GM13976 (cell line): ENCODE data around the gene DYDC2.

Source experiments
- DNase-seq: peaks from one replicate; pipeline ENCODE4 v3.0.0; 2012; ENCODE audit warnings: low spot score
- in situ Hi-C: fragments of 300-500 bp; cut with MboI; formaldehyde crosslinking; loops from one replicate; pipeline ENCODE4 v1.12.0; 2022; ENCODE audit warnings: low sequenced_read_pairs, mixed read lengths, inconsistent platforms; ENCODE audit not compliant: unreplicated experiment
- TF ChIP-seq, protein P1 (sequence below): IDR thresholded peaks from 2 replicates; pipeline ENCODE4 v1.5.1; 2012; ENCODE audit warnings: borderline replicate concordance, mild to moderate bottlenecking; ENCODE audit not compliant: insufficient read depth; ENCODE audit errors: extremely low read depth, missing control alignments, control extremely low read depth

Gene DYDC2

DNA sequence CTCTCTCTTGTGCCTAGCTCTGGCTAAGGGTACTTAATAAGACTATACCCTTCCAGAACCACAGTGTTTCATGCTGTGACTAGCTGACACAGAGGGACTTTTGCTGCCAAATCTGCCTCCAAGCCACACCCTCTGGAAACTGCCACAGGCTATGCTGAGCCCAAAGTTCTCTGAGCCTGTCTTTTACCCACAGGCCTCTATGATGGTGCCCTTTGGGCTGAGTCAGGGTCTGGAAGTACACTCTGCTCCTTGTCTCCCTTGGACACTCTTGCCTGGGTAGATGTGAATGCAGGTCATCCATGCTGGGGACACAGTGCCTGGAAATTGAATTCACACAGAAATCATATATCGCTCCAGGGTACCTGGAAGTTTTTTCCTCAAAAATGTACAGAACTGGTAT, 22.6 kb upstream of the DYDC2 start:
- DNase-seq, result no peak
- in situ Hi-C loops, result no loop called here
- TF ChIP-seq, protein P1, sequence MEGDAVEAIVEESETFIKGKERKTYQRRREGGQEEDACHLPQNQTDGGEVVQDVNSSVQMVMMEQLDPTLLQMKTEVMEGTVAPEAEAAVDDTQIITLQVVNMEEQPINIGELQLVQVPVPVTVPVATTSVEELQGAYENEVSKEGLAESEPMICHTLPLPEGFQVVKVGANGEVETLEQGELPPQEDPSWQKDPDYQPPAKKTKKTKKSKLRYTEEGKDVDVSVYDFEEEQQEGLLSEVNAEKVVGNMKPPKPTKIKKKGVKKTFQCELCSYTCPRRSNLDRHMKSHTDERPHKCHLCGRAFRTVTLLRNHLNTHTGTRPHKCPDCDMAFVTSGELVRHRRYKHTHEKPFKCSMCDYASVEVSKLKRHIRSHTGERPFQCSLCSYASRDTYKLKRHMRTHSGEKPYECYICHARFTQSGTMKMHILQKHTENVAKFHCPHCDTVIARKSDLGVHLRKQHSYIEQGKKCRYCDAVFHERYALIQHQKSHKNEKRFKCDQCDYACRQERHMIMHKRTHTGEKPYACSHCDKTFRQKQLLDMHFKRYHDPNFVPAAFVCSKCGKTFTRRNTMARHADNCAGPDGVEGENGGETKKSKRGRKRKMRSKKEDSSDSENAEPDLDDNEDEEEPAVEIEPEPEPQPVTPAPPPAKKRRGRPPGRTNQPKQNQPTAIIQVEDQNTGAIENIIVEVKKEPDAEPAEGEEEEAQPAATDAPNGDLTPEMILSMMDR, result no peak

DNA sequence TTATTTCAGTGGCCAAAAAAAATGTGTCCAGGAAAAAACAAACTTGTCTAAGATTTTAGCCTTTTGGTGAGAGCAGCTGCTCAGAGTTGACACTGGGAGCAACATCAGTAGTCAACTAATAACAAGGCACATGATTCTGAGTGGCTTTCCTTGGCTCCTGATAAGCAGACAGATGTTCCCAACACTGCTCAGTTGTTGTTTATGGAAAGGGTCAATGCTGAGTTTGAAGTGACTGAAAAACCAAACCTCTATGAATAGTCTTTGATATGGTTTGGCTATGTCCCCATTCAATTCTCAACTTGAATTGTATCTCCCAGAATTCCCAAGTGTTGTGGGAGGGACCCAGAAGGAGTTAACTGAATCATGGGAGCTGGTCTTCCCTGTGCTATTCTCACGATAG, 12.3 kb upstream of the DYDC2 start:
- TF ChIP-seq, protein P1, result no peak
- in situ Hi-C loops, result no loop called here
- DNase-seq, result no peak

GRCh38 chr10:80344912-80345311, 11.7 kb upstream of the DYDC2 start:
- in situ Hi-C loops, result no loop called here
- DNase-seq, result no peak

GRCh38 chr10:80350251-80350650, 6.3 kb upstream of the DYDC2 start:
- DNase-seq, result no peak
- in situ Hi-C loops, result no loop called here
- TF ChIP-seq, protein P1, result no peak

More at GRCh38 chr10:80344912-80345311, 11.7 kb upstream of the DYDC2 start:
- TF ChIP-seq, protein P1, result no peak

DNA sequence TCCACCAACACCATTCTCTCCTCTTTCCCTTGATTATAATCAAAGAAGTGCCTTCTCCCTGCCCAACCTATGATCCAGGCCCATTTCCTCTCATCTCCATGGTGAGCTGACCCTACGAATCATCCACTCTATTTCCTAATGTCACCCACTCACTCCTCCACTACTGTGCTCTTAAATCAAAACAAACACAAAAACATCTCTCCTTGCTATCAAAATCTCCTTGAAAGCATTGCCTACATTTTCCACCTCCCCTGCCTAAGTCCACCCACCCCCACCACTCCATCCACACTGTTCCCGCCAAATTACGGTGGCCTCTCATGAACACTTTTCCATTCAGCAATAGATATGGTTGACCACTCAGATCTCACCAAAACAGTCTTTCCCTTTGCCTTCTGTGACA, 5.4 kb upstream of the DYDC2 start:
- DNase-seq, result no peak

GRCh38 chr10:80356989-80357850, 639 bp downstream of the DYDC2 start:
- no peak for DNase-seq
- in situ Hi-C loops, result no loop called here
- TF ChIP-seq, protein P1, result no peak

More for the DNA sequence above, 5.4 kb upstream of the DYDC2 start:
- in situ Hi-C loops, result no loop called here
- TF ChIP-seq, protein P1, result no peak
